Right ventricle myocardium superior (tissue), 1 donor: ENCODE results near the gene SAFB2. TPM values are rescaled to one million over a fixed set of nuclear protein-coding genes. Genes with fewer than 3 reads are reported as not detected.
A peak's percentile ranks its signal among the peaks of the same experiment; 100 is the strongest.

Experiments used
- ATAC-seq: fragments of 200-7000 bp; cut with Tn5 transposase; one replicate; pipeline ENCODE4 v1.9.1; 2020; ENCODE audit warnings: mild to moderate bottlenecking; ENCODE audit not compliant: poor library complexity
- DNase-seq: peaks from one replicate; pipeline ENCODE4 v3.0.0-alpha.2; 2020
- intact Hi-C: fragments of 100-400 bp; cut with DNase I; formaldehyde crosslinking; loops from one replicate; pipeline ENCODE4 v1.11.2; 2022
- total RNA-seq: library from RNA; stranded (reverse); fragmentation: NEBNext Ultra II Directional; extraction: Animal tissue kit (Norgen Biotek cat#: 25700); gene quantifications from one replicate; pipeline ENCODE4 v1.2.1, GENCODE V29; 2021
- donor health status: DM: no; HTN: yes; CAD: no; lungs with severe emphysema.

Gene SAFB2
- total RNA-seq, 1 donor from 2014 or later, result 48.7 TPM

- no peak for ATAC-seq
- intact Hi-C loops, result no loop called here
- no peak for DNase-seq
Observed at GRCh38 chr19:5588906-5589676, 33.5 kb downstream of the SAFB2 start.

- DNase-seq (no peak), ATAC-seq (no peak)
- intact Hi-C loops, result no loop called here
Observed at GRCh38 chr19:5588441-5588840, 34.1 kb downstream of the SAFB2 start.

- DNase-seq (no peak), ATAC-seq (no peak)
- intact Hi-C loops, result no loop called here
Observed at GRCh38 chr19:5587661-5588060, 34.9 kb downstream of the SAFB2 start.

DNA sequence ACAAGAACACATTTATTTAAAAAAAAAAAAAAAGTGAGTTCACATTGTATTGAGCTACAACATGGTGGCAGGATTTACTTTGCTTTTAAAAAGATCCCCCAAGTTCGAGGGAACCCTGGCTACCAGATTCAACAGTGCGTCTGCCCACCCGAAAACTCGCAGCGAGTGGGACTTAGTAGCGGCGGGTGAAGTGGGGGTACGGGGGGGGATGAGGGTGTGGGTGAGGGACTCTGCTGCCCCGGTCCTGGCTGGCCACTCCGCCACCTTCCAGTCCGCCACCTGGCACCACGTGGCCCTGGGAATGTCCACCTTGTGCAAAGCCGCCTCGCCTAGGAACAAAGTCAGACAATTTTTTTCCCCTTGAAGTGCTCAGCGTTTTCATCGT is 35.5 kb downstream of the SAFB2 start:
- DNase-seq (no peak), ATAC-seq (no peak)
- intact Hi-C loops, result no loop called here

- peak; percentile 10 for ATAC-seq
- intact Hi-C loops, result no loop called here
- no peak for DNase-seq
Observed at GRCh38 chr19:5586300-5587070, 36.1 kb downstream of the SAFB2 start.

GRCh38 chr19:5585461-5586299 is 36.9 kb downstream of the SAFB2 start:
- intact Hi-C loops, result no loop called here
- ATAC-seq (peak; percentile 38), DNase-seq (peak; percentile 55)

DNA sequence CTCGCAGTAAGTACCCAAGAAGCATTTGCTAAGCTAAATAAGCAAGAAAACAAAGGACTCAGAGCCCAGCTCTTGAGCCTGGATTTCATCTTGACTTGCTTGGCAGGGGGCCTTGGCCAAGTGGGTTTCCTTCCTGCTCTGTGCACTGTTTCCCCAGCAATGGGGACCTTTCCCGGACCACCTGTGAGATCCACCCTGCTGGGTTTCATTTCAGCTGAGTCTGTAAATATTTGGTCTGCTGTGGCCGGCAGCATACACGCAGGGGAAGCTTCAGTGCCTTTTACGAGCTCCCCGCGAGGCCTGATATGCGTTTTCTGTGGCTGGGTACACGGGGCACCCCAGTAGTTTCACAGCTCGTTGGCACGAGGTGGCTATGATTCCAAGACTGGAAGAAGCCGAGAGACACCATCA is 42.4 kb downstream of the SAFB2 start:
- ATAC-seq (no peak), DNase-seq (peak; percentile 12)
- intact Hi-C loops, result no loop called here

DNA sequence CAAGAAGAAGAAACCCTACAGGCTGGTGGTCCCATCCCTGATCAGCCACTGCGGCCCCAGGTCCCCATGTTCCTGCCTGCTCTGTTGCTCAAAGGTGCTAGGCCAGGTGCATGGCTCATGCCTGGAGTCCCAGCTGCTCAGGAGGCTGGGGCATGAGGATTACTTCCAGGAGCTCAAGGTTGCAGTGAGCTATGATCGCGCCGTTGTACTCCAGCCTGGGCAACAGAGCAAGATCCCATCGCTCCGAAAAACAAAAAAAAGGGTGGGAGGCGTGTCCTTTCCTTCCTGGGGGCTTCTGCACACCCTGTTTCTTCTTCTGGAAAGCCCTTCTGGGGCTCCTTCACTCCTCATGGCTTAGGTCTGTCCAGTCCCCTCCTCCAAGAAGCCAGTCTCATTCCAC is 42.9 kb downstream of the SAFB2 start:
- DNase-seq, result no peak
- ATAC-seq, result no peak
- intact Hi-C loops, result loop anchor here (5.0 kb wide), 1 partner anchor 527 kb away; no protein-coding TSS in a partner anchor

DNA sequence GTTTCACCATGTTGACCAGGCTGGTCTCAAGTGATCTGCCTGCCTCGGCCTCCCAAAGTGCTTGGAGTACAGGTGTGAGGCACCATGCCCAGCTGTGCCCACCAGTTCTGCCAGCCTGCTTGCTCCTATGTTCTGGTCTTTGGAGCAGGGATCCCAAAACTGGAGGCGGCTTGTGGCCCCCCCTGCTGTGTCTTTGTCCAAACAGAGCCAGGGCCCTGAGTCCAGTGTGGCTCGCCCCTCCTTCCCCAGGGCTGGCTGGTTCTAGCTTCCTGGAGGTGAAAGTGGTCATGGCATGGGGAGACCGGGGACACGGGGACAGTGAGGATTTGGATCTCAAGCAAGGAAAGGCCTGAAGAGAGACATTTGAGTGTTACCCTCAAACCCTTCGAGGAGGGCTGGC is 43.3 kb downstream of the SAFB2 start:
- ATAC-seq, result no peak
- intact Hi-C loops, result loop anchor here (5.0 kb wide), 1 partner anchor 527 kb away; no protein-coding TSS in a partner anchor
- peak; percentile 18 for DNase-seq

DNA sequence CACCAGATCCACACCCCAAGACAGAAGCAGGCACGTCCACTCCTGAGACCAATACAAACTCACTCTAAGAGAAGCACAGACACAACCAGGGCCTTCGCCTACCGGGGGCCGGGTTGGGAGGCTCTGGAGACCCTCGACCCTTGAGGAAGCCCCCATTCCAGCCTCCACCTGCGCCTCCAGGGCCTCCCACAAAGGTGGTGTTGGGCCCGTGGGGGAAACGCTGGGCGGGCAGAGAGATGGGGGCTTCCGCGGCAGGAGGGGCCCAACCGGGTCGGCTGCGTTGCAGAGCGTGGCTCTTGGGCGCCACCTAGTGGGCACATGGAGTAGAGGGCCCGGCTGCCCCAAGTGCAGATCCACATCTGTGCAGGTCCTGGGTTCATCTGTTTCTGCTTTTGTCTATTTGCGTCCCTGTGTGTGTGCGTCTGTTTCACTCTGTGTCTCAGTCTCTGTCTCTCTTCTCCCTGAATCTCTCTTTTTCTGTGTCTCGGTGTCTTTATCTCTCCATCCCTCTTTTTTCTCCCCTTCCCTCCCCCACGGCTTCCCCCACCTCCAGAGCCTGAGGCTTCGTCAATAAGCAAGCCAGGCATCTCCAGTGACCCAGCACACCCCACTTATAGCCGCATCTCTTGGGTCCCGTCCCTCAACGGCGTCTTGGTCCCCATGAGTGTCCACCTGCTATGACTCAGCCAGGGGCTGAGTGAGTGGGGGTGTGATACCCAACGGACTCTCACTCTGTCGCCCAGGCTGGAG is 44.3 kb downstream of the SAFB2 start:
- ATAC-seq (peak; percentile 89), DNase-seq (peak; percentile 76)
- intact Hi-C loops, result loop anchor here (5.0 kb wide), 1 partner anchor 526 kb away; no protein-coding TSS in a partner anchor

GRCh38 chr19:5575590-5575989 is 47.0 kb downstream of the SAFB2 start:
- DNase-seq (no peak), ATAC-seq (no peak)
- intact Hi-C loops, result loop anchor here (5.0 kb wide), 1 partner anchor 523 kb away; no protein-coding TSS in a partner anchor

DNA sequence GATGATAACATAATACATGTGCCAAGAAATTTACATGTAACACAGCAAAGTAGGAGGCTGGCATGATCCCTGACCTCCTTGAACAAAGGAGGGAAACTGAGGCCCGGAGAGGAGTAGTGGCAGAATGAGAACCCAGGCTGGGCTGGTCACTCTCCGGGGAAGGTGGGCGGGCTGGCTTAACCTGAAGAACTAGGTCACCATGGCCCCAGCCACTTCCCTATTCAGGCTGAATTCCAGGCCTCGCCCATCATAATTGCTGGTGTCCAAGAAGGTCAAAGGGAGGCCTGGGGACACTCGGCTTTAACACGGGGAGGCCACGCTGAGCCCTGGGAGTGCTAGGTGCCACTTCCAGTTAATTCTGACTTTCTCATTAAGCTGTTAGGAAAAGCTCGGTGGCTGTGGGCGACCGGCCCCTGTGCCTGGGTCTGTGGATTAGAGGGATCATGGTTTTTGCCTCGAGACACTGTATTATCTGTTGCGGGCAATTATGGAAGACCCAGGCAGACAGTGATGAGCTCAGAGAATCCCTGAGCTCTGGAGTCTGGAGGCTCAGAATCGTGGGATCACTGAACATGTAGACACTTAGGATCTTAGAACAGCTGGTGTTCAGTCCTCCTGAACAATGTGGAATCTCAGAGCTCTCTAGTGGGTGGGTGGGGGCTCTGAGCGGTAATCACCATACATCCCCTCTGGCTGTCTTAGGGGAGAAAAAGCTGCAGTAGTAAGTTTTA is 49.9 kb downstream of the SAFB2 start:
- no peak for ATAC-seq
- intact Hi-C loops, result no loop called here

GRCh38 chr19:5571777-5572176 is 50.8 kb downstream of the SAFB2 start:
- intact Hi-C loops, result no loop called here
- no peak for ATAC-seq
- DNase-seq, result no peak

More for the DNA sequence above, 49.9 kb downstream of the SAFB2 start:
- peak; percentile 28 for DNase-seq

- no peak for ATAC-seq
- intact Hi-C loops, result no loop called here
- DNase-seq, result no peak
Observed at GRCh38 chr19:5567970-5568407, 54.6 kb downstream of the SAFB2 start.

GRCh38 chr19:5567360-5567969 is 55.1 kb downstream of the SAFB2 start, which contains the start of gene TINCR:
TINCR (minus strand) TSS chr19:5567953.
- no peak for DNase-seq
- intact Hi-C loops, result no loop called here
- ATAC-seq, result no peak

GRCh38 chr19:5564930-5565329 is 57.6 kb downstream of the SAFB2 start:
- intact Hi-C loops, result no loop called here
- DNase-seq (no peak), ATAC-seq (no peak)

- no peak for ATAC-seq
- intact Hi-C loops, result no loop called here
- DNase-seq, result no peak
Observed at GRCh38 chr19:5563935-5564612, 58.5 kb downstream of the SAFB2 start.
